ENCODE data around the gene NDUFS2. TPM values are rescaled to one million over a fixed set of nuclear protein-coding genes. Genes with fewer than 3 reads are reported as not detected.

NDUFS2 gene
- total RNA-seq, 2 donors from 2014 or later: 46.4 to 67.2 TPM

DNA sequence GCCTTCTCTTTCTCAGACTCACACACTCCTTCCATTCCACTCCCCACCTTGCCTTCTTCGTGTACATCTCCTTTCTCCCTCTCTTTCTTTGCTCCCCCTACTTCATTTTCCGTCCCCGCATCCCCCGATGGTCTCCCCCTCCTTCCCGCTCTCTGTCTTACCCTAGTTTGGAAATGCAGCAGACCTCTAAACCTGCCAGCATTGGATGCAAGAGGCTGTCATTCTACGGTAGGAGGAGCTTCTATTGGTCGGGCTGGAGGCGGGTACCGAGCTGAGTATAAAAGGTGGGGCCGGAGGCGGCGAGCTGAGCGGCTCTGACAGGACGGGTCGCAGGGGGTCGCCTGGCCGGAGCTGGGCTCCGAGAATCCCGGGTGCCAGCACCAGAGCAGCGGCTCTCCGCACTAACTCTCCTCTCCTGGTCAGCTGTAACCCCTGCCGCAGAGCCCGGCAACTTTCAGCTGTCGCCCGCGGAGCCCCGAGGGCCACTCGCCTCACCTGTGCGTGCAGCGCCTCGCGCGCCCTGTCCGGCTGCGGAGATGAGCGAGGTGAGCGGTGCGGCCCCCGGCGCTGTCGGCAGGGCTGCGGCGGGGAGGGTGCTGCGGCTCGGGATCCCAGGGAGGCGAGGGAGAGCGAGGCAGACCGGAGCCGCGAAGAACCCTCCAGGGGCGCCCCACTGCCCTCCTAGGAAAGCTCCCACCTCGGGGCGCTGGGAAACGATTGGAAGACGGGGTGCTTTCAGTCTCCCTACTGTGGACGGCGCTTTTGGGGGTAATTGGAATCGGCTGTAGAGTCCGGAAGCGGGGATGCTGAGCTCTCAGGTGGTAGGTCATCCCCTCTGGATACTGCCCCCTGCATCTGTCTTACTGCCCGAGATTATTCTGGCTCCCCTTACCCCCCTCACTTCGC lies 56.5 kb downstream of the NDUFS2 start, which contains the start of gene PCP4L1:
Gene PCP4L1, plus strand, starts transcription at position 307 of the 906 bp plus-strand sequence. Its CDS starts 230 bp downstream, at position 537.
- ATAC-seq (peak; percentile 90), DNase-seq (peak; percentile 55 to 75 (median 72))
- WGBS, 2 donors: 5% methylated on average over 23 to 56 of the region's 62 CpGs
- TF ChIP-seq, protein P1, sequence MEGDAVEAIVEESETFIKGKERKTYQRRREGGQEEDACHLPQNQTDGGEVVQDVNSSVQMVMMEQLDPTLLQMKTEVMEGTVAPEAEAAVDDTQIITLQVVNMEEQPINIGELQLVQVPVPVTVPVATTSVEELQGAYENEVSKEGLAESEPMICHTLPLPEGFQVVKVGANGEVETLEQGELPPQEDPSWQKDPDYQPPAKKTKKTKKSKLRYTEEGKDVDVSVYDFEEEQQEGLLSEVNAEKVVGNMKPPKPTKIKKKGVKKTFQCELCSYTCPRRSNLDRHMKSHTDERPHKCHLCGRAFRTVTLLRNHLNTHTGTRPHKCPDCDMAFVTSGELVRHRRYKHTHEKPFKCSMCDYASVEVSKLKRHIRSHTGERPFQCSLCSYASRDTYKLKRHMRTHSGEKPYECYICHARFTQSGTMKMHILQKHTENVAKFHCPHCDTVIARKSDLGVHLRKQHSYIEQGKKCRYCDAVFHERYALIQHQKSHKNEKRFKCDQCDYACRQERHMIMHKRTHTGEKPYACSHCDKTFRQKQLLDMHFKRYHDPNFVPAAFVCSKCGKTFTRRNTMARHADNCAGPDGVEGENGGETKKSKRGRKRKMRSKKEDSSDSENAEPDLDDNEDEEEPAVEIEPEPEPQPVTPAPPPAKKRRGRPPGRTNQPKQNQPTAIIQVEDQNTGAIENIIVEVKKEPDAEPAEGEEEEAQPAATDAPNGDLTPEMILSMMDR (IDR thresholded peaks at IDR 0.05): no peak
- peak in 1 of 3 donors; percentile 17 for TF ChIP-seq POLR2A (IDR thresholded peaks at IDR 0.05)
- Histone ChIP-seq H3K4me1 (peaks cover 12% of the 10 kb centered on the region), H3K36me3 (replicated peaks in 1 of 2; ENCODE audit: insufficient read depth in 1 of 2, low read depth in 2 of 2) (no peaks in the 10 kb centered on the region), H3K4me3 (no peak within 1 kb of the TSS), H3K9me3 (peaks cover 0 to 14% (median 0%) of the 10 kb centered on the region in 3 donors), H3K27ac (no peak within 1 kb of the TSS), H3K27me3 (peaks cover 0 to 8% of the 10 kb centered on the region in 2 donors)
- intact Hi-C loops (cut with DNase I): no loop called here

DNA sequence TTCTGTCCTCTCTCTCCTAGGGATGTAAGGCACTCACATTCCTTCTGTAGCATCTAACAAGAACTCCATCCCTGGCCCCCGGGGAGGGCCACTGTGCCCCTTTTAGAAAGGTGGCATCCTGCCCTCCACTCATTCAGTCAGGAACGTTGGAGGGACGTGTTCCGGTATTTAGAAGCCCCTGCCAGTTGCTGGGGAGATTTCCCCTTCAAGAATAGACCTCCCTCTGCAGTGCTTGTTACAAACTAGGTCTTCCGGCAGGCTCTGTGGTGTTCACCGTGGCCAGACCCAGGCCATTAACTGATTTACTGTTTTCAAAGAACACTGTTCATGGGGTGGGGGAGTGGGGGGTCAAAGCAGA lies 57.2 kb downstream of the NDUFS2 start:
- Histone ChIP-seq H3K36me3 (replicated peaks in 1 of 2; ENCODE audit: insufficient read depth in 1 of 2, low read depth in 2 of 2) (no peaks in the 10 kb centered on the region), H3K9me3 (peaks cover 0 to 14% (median 0%) of the 10 kb centered on the region in 3 donors), H3K4me3 (no peak overlapping the region), H3K27ac (no peak overlapping the region), H3K4me1 (peaks cover 12% of the 10 kb centered on the region), H3K27me3 (peaks cover 0 to 8% of the 10 kb centered on the region in 2 donors)
- TF ChIP-seq, protein P1 (IDR thresholded peaks at IDR 0.05): no peak
- TF ChIP-seq POLR2A (IDR thresholded peaks at IDR 0.05): no peak
- DNase-seq: no peak
- WGBS, 2 donors: 44 to 52% methylated on average over 5 to 6 of the region's 6 CpGs
- intact Hi-C loops (cut with DNase I): no loop called here
- ATAC-seq: no peak

DNA sequence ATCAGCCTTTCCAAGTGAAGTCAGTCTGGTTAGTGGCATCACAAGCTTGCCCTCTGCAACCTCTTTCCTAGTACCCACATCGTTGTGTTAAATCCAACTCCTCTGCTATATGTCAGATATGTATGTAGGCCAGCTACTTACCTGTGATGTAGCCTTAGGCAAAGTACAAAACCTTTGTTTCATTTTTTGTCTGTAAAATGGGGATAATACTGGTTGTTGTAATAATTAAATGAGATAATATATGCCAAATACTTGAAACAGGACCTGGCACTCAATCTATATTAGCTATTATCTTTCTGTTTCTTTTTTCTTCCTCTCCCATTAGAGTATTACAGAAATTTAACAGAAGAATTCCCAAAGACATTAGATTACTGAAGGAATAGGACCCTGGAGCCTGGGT lies 57.6 kb downstream of the NDUFS2 start:
- TF ChIP-seq POLR2A (IDR thresholded peaks at IDR 0.05): no peak
- TF ChIP-seq, protein P1 (IDR thresholded peaks at IDR 0.05): no peak
- H3K27me3 ChIP-seq: peaks cover 0 to 8% of the 10 kb centered on the region in 2 donors
- 62 to 74% methylated on average over 1 of the region's 1 CpG for WGBS, 2 donors
- DNase-seq (no peak), ATAC-seq (no peak)
- H3K4me1 ChIP-seq: peaks cover 12% of the 10 kb centered on the region
- no peak overlapping the region for H3K27ac ChIP-seq
- intact Hi-C loops (cut with DNase I): no loop called here
- H3K9me3 ChIP-seq: peaks cover 0 to 14% (median 0%) of the 10 kb centered on the region in 3 donors
- no peaks in the 10 kb centered on the region for H3K36me3 ChIP-seq (replicated peaks in 1 of 2; ENCODE audit: insufficient read depth in 1 of 2, low read depth in 2 of 2)
- H3K4me3 ChIP-seq: no peak overlapping the region

DNA sequence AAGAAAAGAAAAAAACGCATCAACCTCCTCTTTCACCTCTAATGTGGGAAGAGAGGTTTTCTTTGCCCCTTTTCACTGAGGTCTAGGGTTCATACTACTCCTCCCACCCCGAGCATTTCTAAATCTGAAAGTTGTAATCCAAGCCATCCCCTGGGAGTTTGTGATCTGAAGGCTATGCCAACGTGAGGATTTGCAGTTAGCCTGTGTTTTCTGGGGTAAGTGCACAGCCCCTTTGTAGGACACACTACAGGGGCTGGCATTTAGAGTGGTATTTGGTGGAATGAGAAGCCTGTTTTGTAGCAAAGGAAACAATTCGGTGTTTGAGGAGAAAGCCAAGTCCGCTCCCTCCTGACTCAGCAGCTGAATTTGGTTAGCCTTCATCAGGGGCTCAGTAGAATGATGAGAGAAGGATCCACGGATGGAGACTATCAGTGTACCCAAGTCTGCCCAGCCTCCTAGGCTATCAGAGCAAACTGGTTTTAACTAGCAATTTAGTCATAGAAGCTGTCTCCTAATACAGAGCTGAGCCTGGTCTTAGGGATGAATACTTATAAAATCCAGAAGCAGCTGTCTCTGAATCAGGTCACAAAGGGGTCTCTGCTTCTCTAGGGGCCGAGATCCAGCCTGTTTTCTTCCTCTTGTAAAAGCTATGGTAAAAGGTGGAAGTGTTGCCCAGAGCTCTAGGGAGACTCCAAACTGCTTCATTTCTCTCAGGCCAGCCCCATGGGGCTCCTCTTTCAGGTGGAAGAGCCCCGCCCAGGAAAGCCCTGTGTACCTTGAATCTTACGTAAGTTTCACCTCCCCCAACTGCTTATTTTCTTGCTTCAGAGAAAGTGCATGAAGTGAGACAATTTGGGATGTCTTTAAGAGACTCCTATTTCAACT lies 58.5 kb downstream of the NDUFS2 start:
- WGBS, 2 donors: 54 to 62% methylated on average over 8 to 9 of the region's 9 CpGs
- no peak for ATAC-seq
- TF ChIP-seq, protein P1 (IDR thresholded peaks at IDR 0.05): no peak
- no peak for TF ChIP-seq POLR2A (IDR thresholded peaks at IDR 0.05)

More for the DNA sequence above, 58.5 kb downstream of the NDUFS2 start:
- Histone ChIP-seq H3K4me3 (no peak overlapping the region), H3K4me1 (peaks cover 12% of the 10 kb centered on the region), H3K27me3 (peaks cover 0 to 8% of the 10 kb centered on the region in 2 donors), H3K9me3 (peaks cover 0 to 14% (median 0%) of the 10 kb centered on the region in 3 donors), H3K36me3 (replicated peaks in 1 of 2; ENCODE audit: insufficient read depth in 1 of 2, low read depth in 2 of 2) (no peaks in the 10 kb centered on the region), H3K27ac (no peak overlapping the region)
- no peak for DNase-seq
- intact Hi-C loops (cut with DNase I): no loop called here
